GM11168 (cell line): ENCODE results near the gene TBL1X.

Experiments
- in situ Hi-C: fragments of 300-500 bp; cut with MboI; formaldehyde crosslinking; loops from one replicate; pipeline ENCODE4 v1.12.0; 2022; ENCODE audit warnings: low sequenced_read_pairs; ENCODE audit not compliant: unreplicated experiment

TBL1X gene

GRCh38 chrX:9573282-9574106 is 108.6 kb downstream of the TBL1X start:
- in situ Hi-C loops, result no loop called here

GRCh38 chrX:9576059-9576458 is 111.2 kb downstream of the TBL1X start:
- in situ Hi-C loops, result no loop called here

GRCh38 chrX:9577555-9577954 is 112.7 kb downstream of the TBL1X start:
- in situ Hi-C loops, result no loop called here

DNA sequence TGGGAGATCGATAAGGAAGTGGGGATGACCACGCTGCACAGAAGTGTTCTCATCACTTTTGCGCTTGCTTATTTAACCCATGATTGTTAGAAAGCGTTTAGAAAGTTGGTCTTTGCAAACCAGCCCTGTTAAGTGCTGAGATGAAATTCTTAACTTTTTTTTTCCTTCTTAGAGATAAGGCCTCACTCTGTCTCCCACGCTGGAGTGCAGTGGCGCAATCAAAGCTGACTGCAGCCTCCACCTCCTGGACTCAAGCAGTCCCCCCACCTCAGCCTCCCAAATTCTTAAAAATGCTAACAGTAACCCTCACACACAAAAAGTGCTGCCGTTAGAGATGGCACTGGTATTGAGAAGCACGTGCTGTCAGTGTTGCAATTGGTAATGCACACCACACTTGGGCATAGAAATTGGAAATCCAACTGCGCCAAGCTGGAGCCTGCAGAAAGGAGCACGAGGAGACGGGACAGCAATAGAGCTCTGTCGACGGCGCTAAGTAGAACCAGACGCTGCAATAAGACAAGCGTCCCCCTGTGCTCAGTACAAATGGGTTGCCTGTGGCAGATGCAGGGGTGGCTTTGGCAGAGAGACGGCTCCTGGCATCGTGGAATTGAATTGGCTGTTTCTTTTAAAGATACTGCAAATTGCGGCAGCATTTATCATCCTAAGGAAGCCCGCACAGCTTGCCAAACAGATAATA is 113.4 kb downstream of the TBL1X start:
- in situ Hi-C loops, result no loop called here

DNA sequence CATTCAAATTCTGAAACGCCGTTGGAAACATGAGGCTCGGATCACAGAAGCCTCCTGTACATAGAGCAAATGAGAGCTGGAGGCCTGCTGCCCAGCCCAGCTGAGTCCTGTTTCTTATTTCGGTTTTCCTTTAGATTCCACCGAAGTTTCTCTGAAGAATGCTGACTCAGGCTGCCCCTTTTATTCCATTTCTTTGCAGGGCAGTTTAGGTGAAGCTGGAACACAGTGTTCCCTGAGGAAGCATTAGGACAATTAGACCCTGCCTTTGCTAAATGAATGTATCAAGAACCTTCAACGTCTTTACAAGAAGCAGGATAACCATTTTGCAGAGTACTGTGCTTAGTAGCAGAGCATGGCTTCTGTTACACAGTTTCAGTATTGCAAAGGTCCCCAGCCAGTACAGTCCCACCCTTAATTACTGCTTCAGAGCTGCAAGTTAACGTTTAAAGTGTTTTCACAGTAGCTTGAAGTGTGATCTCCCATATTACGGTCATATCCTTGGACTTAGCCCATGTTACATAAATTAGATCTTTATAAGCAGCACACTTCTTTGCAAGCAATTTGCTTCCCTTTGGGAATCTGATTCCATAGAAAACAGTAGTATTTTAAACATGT is 117.0 kb downstream of the TBL1X start:
- in situ Hi-C loops, result no loop called here

GRCh38 chrX:9582956-9583355 is 118.1 kb downstream of the TBL1X start:
- in situ Hi-C loops, result no loop called here

- in situ Hi-C loops, result no loop called here
These were observed 122.1 kb downstream of the TBL1X start for GRCh38 chrX:9586992-9587392.

DNA sequence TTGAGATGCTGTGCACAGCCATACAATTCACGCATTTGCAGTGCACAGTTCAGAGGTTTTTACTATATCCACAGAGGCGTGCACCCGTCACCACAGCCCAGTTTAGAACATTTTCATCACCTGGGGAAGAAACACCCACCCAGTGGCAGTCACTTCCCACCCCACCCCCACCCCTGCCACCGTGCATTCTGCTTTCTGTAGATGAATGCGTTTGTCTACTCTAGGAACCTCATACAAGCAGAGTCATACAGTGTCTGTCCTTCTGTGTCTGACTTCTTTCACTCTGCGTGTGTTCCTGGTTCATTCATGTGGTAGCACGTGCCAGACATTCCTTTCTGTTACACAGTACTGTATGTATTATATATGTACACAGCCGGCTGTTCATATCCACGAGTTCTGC is 122.8 kb downstream of the TBL1X start:
- in situ Hi-C loops, result no loop called here

GRCh38 chrX:9591496-9591895 is 126.6 kb downstream of the TBL1X start:
- in situ Hi-C loops, result no loop called here

DNA sequence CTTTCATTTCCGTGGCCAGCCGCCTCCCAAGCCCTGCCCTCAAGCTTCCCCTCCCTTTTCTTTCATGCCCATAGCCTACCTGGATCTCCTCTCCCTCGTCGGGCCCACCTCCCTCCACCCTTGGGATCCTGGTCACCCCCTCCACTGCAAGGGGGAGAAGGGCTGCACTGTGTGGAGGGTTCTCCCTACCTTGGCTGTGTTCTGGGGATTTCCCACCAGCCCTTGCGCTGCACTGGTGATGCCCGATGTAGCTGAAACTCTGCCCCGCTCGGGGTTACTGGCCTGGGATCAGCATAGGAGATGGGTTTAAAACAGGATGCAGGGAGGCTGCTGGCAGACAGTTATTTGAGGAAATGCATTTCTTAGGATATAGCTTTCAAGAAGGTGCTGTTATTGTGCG is 128.9 kb downstream of the TBL1X start:
- in situ Hi-C loops, result no loop called here

- in situ Hi-C loops, result no loop called here
These were observed 130.3 kb downstream of the TBL1X start for GRCh38 chrX:9595174-9595573.

DNA sequence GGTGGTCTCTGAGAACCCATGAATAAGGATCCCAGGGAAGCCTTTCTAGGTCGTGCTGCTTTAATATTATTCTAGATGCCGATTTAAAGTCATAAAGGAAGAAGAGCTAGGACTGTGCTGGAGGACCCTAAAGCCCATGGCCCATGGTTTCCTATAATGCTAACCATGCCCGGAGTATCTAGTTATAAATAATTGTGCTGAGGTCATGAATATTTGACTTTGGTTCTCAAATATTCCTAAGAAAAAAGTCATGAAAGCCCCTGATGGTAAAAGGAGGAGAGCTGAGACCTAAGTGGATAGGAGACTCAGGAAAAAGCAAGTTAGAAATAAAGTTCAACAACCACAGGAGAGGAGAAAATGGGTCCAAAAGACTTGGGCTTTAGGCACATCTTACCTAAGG is 132.0 kb downstream of the TBL1X start:
- in situ Hi-C loops, result no loop called here

DNA sequence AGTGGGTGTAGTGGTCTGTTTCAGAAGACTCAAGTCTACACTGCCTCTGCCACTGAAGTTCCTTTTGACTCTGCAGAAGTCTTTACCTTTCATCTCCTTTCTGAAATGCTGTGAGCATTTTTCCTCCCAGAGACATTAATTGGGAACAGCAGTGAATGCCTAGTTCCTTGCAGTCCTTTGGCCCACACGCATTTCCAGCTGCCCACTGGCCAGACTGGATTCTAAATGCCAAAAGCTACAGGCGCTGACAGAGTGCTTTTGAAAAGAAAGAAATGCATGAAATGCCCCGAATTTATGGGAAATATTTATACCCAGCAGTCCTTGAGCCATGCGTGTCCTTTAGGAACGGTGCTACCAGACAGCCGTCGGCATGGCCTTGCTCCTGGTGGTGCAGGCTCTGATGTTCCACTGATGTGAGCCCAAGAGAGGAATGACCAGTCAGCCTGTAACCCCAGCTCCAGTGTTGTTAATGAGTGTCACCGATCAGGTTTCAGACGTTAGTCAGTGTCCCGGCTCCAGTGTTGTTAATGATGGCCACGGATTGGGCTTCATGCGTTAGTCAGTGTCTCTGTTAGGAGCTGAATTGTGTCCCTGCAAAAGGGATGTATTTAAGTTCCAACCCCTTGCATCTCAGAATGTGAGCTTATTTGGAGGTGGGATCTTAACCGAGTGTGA is 132.6 kb downstream of the TBL1X start:
- in situ Hi-C loops, result no loop called here

GRCh38 chrX:9598344-9598743 is 133.5 kb downstream of the TBL1X start:
- in situ Hi-C loops, result no loop called here

DNA sequence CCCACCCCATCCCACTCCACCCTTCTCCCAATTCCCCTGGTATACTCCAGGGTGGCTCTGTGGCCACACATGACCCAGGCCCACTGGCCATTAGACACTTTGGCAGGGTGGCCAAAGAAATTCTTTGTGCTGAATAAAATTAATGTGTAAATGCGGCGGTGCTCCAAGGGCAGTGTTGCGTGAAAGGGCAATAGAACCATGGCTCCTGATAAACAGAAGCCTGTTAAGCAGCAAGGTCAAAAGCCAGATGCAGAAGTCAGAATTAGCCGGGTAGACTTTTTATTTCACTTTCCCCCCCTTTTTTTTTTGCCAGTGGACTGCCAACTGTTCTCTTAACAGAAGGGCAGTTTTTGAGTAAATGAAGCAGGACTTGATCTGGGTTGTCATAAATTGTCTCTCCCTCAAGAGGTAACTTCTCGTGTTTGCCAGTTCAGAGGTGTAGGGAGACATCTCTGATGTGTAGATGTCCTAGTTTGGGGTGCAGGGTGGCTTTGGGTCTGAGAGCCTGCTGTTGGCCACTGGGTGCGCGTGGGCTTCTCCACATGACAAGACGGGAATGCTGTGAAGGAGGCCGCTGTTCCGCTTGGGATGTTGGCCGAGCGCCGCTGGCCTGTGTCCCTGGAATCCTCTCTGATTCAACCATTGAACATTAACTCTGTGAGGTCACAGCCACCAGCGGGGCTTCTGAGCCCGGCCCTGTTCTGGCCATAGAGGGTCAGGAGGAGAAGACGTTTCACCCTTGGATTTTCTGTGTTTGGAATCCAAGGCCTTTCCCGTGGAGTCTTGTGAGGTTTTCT is 139.5 kb downstream of the TBL1X start:
- in situ Hi-C loops, result no loop called here

DNA sequence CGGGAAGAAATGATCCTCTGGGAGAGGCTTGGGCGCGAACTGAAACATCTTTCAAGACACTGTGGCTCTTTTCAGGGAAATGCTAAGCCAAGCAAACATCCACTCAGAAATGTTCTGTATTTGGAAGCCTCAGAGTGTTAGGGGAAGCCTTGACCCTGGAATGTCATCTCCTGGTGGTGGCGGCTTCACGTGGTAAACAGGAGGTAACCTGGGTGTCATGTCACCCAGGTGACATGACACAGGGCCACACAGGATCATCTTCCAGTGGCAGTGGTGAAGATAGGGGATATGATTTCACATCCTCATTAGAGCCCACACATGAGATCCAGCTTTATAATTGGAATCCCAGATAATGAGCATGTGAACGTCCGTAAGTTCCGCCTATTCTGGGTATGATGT is 140.0 kb downstream of the TBL1X start:
- in situ Hi-C loops, result no loop called here

DNA sequence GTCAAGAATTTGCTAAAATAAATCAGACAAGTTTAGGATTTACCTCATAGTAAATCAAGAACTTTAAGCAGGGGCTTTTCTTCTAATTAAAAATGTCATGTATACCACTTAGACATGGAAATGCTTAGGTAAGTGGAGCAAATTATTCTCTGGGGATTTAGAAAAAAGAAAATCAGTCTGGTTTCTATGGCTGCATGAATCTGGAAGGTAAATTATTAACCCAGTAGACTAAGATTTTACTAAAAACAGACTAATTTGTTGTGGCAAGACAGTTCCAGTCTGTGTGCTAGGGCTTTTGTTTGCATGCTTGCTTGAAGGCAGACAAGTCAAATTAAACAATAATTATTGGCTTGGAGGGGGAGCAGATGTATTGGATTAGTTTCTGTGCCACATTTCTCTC is 140.6 kb downstream of the TBL1X start:
- in situ Hi-C loops, result no loop called here

- in situ Hi-C loops, result no loop called here
These were observed 142.1 kb downstream of the TBL1X start for GRCh38 chrX:9606971-9607370.

GRCh38 chrX:9609499-9609898 is 144.6 kb downstream of the TBL1X start:
- in situ Hi-C loops, result no loop called here

GRCh38 chrX:9609987-9610386 is 145.1 kb downstream of the TBL1X start:
- in situ Hi-C loops, result no loop called here
